Measurements from ENCODE around the gene DMBT1.

- TF ChIP-seq CTCF (IDR thresholded peaks at IDR 0.05) = no peak
- TF ChIP-seq POLR2A (IDR thresholded peaks at IDR 0.05) = no peak
- TF ChIP-seq EP300 (IDR thresholded peaks at IDR 0.05) = no peak
- TF ChIP-seq POLR2AphosphoS5 (IDR thresholded peaks at IDR 0.05) = no peak
These were observed 12.0 kb upstream of the DMBT1 start for GRCh38 chr10:122548407-122549085.
